Gastroesophageal sphincter (tissue), 4 donors: Measurements from ENCODE around the gene AP2A2. TPM values are rescaled to one million over a fixed set of nuclear protein-coding genes. Genes with fewer than 3 reads are reported as not detected.

Experiments
- ATAC-seq: fragments of 150-250 bp; one replicate; pipeline ENCODE4 v1.9.1; 2016; ENCODE audit warnings: mild to moderate bottlenecking, moderate library complexity
- H3K27ac ChIP-seq, 4 donors: fragments of 200-600 bp; sonication (generic) in 3 of 4; 1 replicate in 3 of 4; 2 replicates in 1 of 4; pipeline ENCODE4 v1.5.1; 2016 to 2019
- H3K27me3 ChIP-seq: fragments of 200-600 bp; sonication (generic); one replicate; pipeline ENCODE4 v1.5.1; 2019
- H3K36me3 ChIP-seq, 2 donors: fragments of 200-600 bp; sonication (generic); one replicate each; pipeline ENCODE4 v1.5.1; 2019; ENCODE audit warnings: control low read depth in 1 of 2
- H3K4me1 ChIP-seq, 3 donors: fragments of 200-600 bp; sonication (generic); 1 replicate in 2 of 3; 2 replicates in 1 of 3; pipeline ENCODE4 v1.5.1; 2016 to 2019; ENCODE audit warnings: control low read depth in 2 of 3
- H3K4me3 ChIP-seq, 2 donors: fragments of 200-600 bp; sonication (generic); one replicate each; pipeline ENCODE4 v1.5.1; 2019; ENCODE audit warnings: mild to moderate bottlenecking in 1 of 2, moderate library complexity in 1 of 2
- H3K9me3 ChIP-seq, 3 donors: fragments of 200-600 bp; sonication (generic); one replicate each; pipeline ENCODE4 v1.5.1; 2017 to 2019; ENCODE audit warnings: control low read depth in 2 of 3
- CTCF ChIP-seq, 4 experiments: fragments of 200-600 bp in 2 of 4; fragments of 450-650 bp in 2 of 4; sonication (generic) in 1 of 4; IDR thresholded peaks; one replicate each; pipeline ENCODE4 v1.5.1; 2017 to 2019; ENCODE audit warnings: antibody characterized with exemption in 4 of 4, mild to moderate bottlenecking in 2 of 4, moderate library complexity in 2 of 4
- EP300 ChIP-seq: sonication (generic); formaldehyde crosslinking; IDR thresholded peaks from one replicate; pipeline ENCODE4 v1.6.1; 2017; ENCODE audit warnings: antibody characterized with exemption, mild to moderate bottlenecking
- POLR2A ChIP-seq, 2 donors: fragments of 450-650 bp; IDR thresholded peaks; one replicate each; pipeline ENCODE4 v1.6.1; 2017; ENCODE audit warnings: antibody characterized with exemption in 2 of 2, mild to moderate bottlenecking in 2 of 2, moderate library complexity in 1 of 2
- POLR2AphosphoS5 ChIP-seq: sonication (generic); formaldehyde crosslinking; IDR thresholded peaks from one replicate; pipeline ENCODE4 v1.6.1; 2017; ENCODE audit warnings: antibody characterized with exemption
- WGBS, 2 donors: methylation state at CpG; one replicate each; pipeline ENCODE4 v1.1.5; 2018; ENCODE audit warnings: low coverage in 1 of 2; 5-methylcytosine and 5-hydroxymethylcytosine counted together
- total RNA-seq, 4 donors: library from RNA; depleted of rRNA; stranded (reverse); fragments of >200 nt; gene quantifications; one replicate each; pipeline ENCODE4 v1.1.0, GENCODE V29; 2016

Gene AP2A2
- total RNA-seq, 4 donors from 2014 or later = 47.9 to 88.5 (median 61.6) TPM

GRCh38 chr11:1022411-1022810 lies 96.7 kb downstream of the AP2A2 start:
- no peak for ATAC-seq
- Histone ChIP-seq H3K27ac (no peak overlapping the region), H3K36me3 (peaks cover 0 to 8% of the 10 kb centered on the region in 2 donors), H3K4me1 (no peaks in the 10 kb centered on the region), H3K9me3 (no peaks in the 10 kb centered on the region), H3K27me3 (no peaks in the 10 kb centered on the region), H3K4me3 (no peak overlapping the region)
- no peak for TF ChIP-seq CTCF (IDR thresholded peaks at IDR 0.05)
- TF ChIP-seq POLR2AphosphoS5 = no peak
- no peak for TF ChIP-seq EP300
- no peak for TF ChIP-seq POLR2A (IDR thresholded peaks at IDR 0.05)
- WGBS, 2 donors = 83% methylated on average over 4 of the region's 7 CpGs; no CpG with 5 or more reads in 1 of the 2 donors

- no peaks in the 10 kb centered on the region for H3K27me3 ChIP-seq
- no peak overlapping the region for H3K27ac ChIP-seq
- no peak for ATAC-seq
- H3K9me3 ChIP-seq = no peaks in the 10 kb centered on the region
- H3K4me3 ChIP-seq = no peak overlapping the region
- 91 to 96% methylated on average over 18 to 20 of the region's 28 CpGs for WGBS, 2 donors
- H3K4me1 ChIP-seq = no peaks in the 10 kb centered on the region
- TF ChIP-seq POLR2AphosphoS5 (no peak), POLR2A (IDR thresholded peaks at IDR 0.05) (no peak), EP300 (no peak), CTCF (IDR thresholded peaks at IDR 0.05) (no peak)
- peaks cover 0 to 8% of the 10 kb centered on the region in 2 donors for H3K36me3 ChIP-seq
Observed at GRCh38 chr11:1022908-1023810, 97.5 kb downstream of the AP2A2 start.

- WGBS, 2 donors = 100% methylated on average over 9 of the region's 50 CpGs; no CpG with 5 or more reads in 1 of the 2 donors
- H3K9me3 ChIP-seq = no peaks in the 10 kb centered on the region
Observed at GRCh38 chr11:1023811-1024596, 98.3 kb downstream of the AP2A2 start.

GRCh38 chr11:1024597-1025409 lies 99.1 kb downstream of the AP2A2 start:
- Histone ChIP-seq H3K4me3 (no peak overlapping the region), H3K27me3 (no peaks in the 10 kb centered on the region), H3K36me3 (peaks cover 0 to 8% of the 10 kb centered on the region in 2 donors), H3K4me1 (no peaks in the 10 kb centered on the region), H3K27ac (no peak overlapping the region), H3K9me3 (no peaks in the 10 kb centered on the region)
- 40% methylated on average over 1 of the region's 48 CpGs; no CpG with 5 or more reads in 1 of the 2 donors for WGBS, 2 donors
- no peak for ATAC-seq
- TF ChIP-seq CTCF (IDR thresholded peaks at IDR 0.05) = no peak
- TF ChIP-seq POLR2AphosphoS5 = no peak
- no peak for TF ChIP-seq POLR2A (IDR thresholded peaks at IDR 0.05)
- TF ChIP-seq EP300 = no peak

More at GRCh38 chr11:1023811-1024596, 98.3 kb downstream of the AP2A2 start:
- Histone ChIP-seq H3K27me3 (no peaks in the 10 kb centered on the region), H3K4me3 (no peak overlapping the region), H3K4me1 (no peaks in the 10 kb centered on the region), H3K36me3 (peaks cover 0 to 8% of the 10 kb centered on the region in 2 donors), H3K27ac (no peak overlapping the region)
- no peak for ATAC-seq
- no peak for TF ChIP-seq POLR2A (IDR thresholded peaks at IDR 0.05)
- TF ChIP-seq EP300 = no peak
- no peak for TF ChIP-seq POLR2AphosphoS5
- no peak for TF ChIP-seq CTCF (IDR thresholded peaks at IDR 0.05)
